DOHH2 (cell line): ENCODE measurements around the gene OR13A1.
"Not testable (repeated sequence)": the region's sequence is repeated elsewhere in the genome, so short reads cannot be mapped to it uniquely, and the experiment has no call there.

Source experiments
- H3F3A ChIP-seq: fragments of 200-600 bp; sonication (generic), shearing (Covaris generic); 2 replicates; pipeline ENCODE4 v1.6.0; 2016; ENCODE audit warnings: antibody characterized with exemption, mild to moderate bottlenecking; ENCODE audit not compliant: control insufficient read depth, insufficient read depth
- H3K27ac ChIP-seq: fragments of 200-600 bp; sonication (generic); 2 replicates; pipeline ENCODE4 v1.5.1; 2014; ENCODE audit warnings: low read depth, mild to moderate bottlenecking, low read length, moderate library complexity
- H3K27me3 ChIP-seq: fragments of 200-600 bp; sonication (generic); 2 replicates; pipeline ENCODE4 v1.6.1; 2014; ENCODE audit warnings: mild to moderate bottlenecking, low read length, mixed read lengths; ENCODE audit not compliant: control insufficient read depth
- H3K36me3 ChIP-seq: fragments of 200-600 bp; sonication (generic); 2 replicates; pipeline ENCODE4 v1.6.1; 2014; ENCODE audit warnings: mild to moderate bottlenecking, low read length, moderate library complexity, mixed read lengths; ENCODE audit not compliant: control insufficient read depth
- H3K4me1 ChIP-seq: fragments of 200-600 bp; sonication (generic); 2 replicates; pipeline ENCODE4 v1.6.1; 2014; ENCODE audit warnings: mild to moderate bottlenecking, low read length, mixed read lengths; ENCODE audit not compliant: control insufficient read depth
- H3K4me2 ChIP-seq: fragments of 200-600 bp; sonication (generic); 2 replicates; pipeline ENCODE4 v1.6.0; 2014; ENCODE audit warnings: mild to moderate bottlenecking, low read length, moderate library complexity
- H3K4me3 ChIP-seq: fragments of 200-600 bp; sonication (generic); 2 replicates; pipeline ENCODE4 v1.5.1; 2014; ENCODE audit warnings: mild to moderate bottlenecking, low read length, mixed read lengths
- H3K79me2 ChIP-seq: fragments of 200-600 bp; sonication (generic); 2 replicates; pipeline ENCODE4 v1.6.1; 2014; ENCODE audit warnings: mild to moderate bottlenecking, low read length, mixed read lengths; ENCODE audit not compliant: control insufficient read depth
- H3K9me2 ChIP-seq: fragments of 200-600 bp; sonication (generic); replicated peaks from 2 replicates; pipeline ENCODE4 v1.6.1; 2014; ENCODE audit warnings: mild to moderate bottlenecking, low read length, mixed read lengths; ENCODE audit not compliant: control insufficient read depth
- H3K9me3 ChIP-seq: fragments of 200-600 bp; sonication (generic); 2 replicates; pipeline ENCODE4 v1.6.1; 2014; ENCODE audit warnings: antibody characterized with exemption, low read length, mixed read lengths; ENCODE audit not compliant: control insufficient read depth, insufficient read depth
- H4K20me1 ChIP-seq: fragments of 200-600 bp; sonication (generic); 2 replicates; pipeline ENCODE4 v1.6.0; 2014; ENCODE audit warnings: low read depth, mild to moderate bottlenecking, antibody characterized with exemption, low read length, moderate library complexity; ENCODE audit not compliant: control insufficient read depth, insufficient read depth
- CTCF ChIP-seq: fragments of 200-600 bp; sonication (generic); IDR thresholded peaks from one replicate; pipeline ENCODE4 v1.5.1; 2014; ENCODE audit warnings: antibody characterized with exemption, mild to moderate bottlenecking, low read depth, low read length; ENCODE audit not compliant: poor library complexity, severe bottlenecking
- EZH2phosphoT487 ChIP-seq: fragments of 200-600 bp; sonication (generic); IDR thresholded peaks from 2 replicates; pipeline ENCODE4 v1.6.1; 2017; ENCODE audit warnings: borderline replicate concordance, mild to moderate bottlenecking, antibody characterized with exemption, low read length, moderate library complexity, mixed read lengths

The OR13A1 gene

GRCh38 chr10:45315508-45315907 is at the start of gene OR13A1:
TSS of gene OR13A1 (minus strand) at chr10:45315608. CDS start at chr10:45304422, 11,186 bp downstream.
- H3K36me3 ChIP-seq: peaks cover 11% of the 10 kb centered on the region

GRCh38 chr10:45361983-45362799 is 46.8 kb upstream of the OR13A1 start:
- Histone ChIP-seq H3K4me1 (peaks cover 64% of the 10 kb centered on the region), H3K79me2 (peaks cover 93% of the 10 kb centered on the region), H3K36me3 (peaks cover 42% of the 10 kb centered on the region)
- H3K9me2 ChIP-seq, H3F3A ChIP-seq, H4K20me1 ChIP-seq, H3K9me3 ChIP-seq, H3K4me2 ChIP-seq, H3K27ac ChIP-seq, H3K4me3 ChIP-seq, H3K27me3 ChIP-seq: not testable (repeated sequence)

More at GRCh38 chr10:45315508-45315907, at the start of gene OR13A1:
- H3K4me1 ChIP-seq: no peaks in the 10 kb centered on the region
- no peaks in the 10 kb centered on the region for H3K9me2 ChIP-seq
- H3K79me2 ChIP-seq: no peaks in the 10 kb centered on the region
- H3K27ac ChIP-seq: no peak within 1 kb of the TSS
- H3K4me3 ChIP-seq: no peak within 1 kb of the TSS
- no peaks in the 10 kb centered on the region for H3F3A ChIP-seq
- peaks cover 26% of the 10 kb centered on the region; the same call in 1 of the 2 replicates for H3K9me3 ChIP-seq
- no peaks in the 10 kb centered on the region for H3K27me3 ChIP-seq
- TF ChIP-seq EZH2phosphoT487 (no peak), CTCF (no peak)
- H3K4me2 ChIP-seq: no peak within 1 kb of the TSS
- H4K20me1 ChIP-seq: no peaks in the 10 kb centered on the region

- peak overlapping the region; percentile 57 for H3K4me3 ChIP-seq
- H3K36me3 ChIP-seq: peaks cover 68% of the 10 kb centered on the region
- H3K4me1 ChIP-seq: peaks cover 84% of the 10 kb centered on the region
- H3K27me3 ChIP-seq, H3K9me2 ChIP-seq, H3K9me3 ChIP-seq, H4K20me1 ChIP-seq, H3F3A ChIP-seq: not testable (repeated sequence)
- H3K4me2 ChIP-seq: peak overlapping the region; percentile 69
- peak overlapping the region; percentile 50 for H3K27ac ChIP-seq
- H3K79me2 ChIP-seq: peaks cover 98% of the 10 kb centered on the region
These were observed 43.6 kb upstream of the OR13A1 start for GRCh38 chr10:45358961-45359360.

GRCh38 chr10:45355494-45355893 is 40.1 kb upstream of the OR13A1 start:
- H3K9me2 ChIP-seq: no peaks in the 10 kb centered on the region
- H3K27me3 ChIP-seq: no peaks in the 10 kb centered on the region
- peaks cover 84% of the 10 kb centered on the region for H3K36me3 ChIP-seq
- no peaks in the 10 kb centered on the region for H3F3A ChIP-seq
- peaks cover 93% of the 10 kb centered on the region for H3K79me2 ChIP-seq
- H3K4me1 ChIP-seq: peaks cover 92% of the 10 kb centered on the region
- H3K4me3 ChIP-seq: no peak overlapping the region
- no peak overlapping the region for H3K27ac ChIP-seq
- H3K4me2 ChIP-seq: no peak overlapping the region
- no peak for TF ChIP-seq EZH2phosphoT487
- TF ChIP-seq CTCF: no peak
- no peaks in the 10 kb centered on the region for H4K20me1 ChIP-seq
- H3K9me3 ChIP-seq: peaks cover 22% of the 10 kb centered on the region; the same call in 1 of the 2 replicates
